Measurements from ENCODE around the gene PFKFB3.

GRCh38 chr10:6299234-6299633, 96.5 kb downstream of the PFKFB3 start:
- TF ChIP-seq NUFIP1 (IDR thresholded peaks at IDR 0.05; ENCODE audit: partially characterized antibody) (no peak), GABPA (tag; conservative IDR thresholded peaks at IDR 0.05; ENCODE audit: low read depth) (no peak), NRF1 (conservative IDR thresholded peaks at IDR 0.05 in 1 of 2, IDR thresholded peaks at IDR 0.05 in 1 of 2) (no peak), ZNF444 (CRISPR knock-in tag; IDR thresholded peaks at IDR 0.05) (no peak), MYNN (IDR thresholded peaks at IDR 0.05) (no peak), MYNN (CRISPR knock-in tag; IDR thresholded peaks at IDR 0.05) (no peak), POLR2A (conservative IDR thresholded peaks at IDR 0.05) (no peak), SREBF2 (CRISPR knock-in tag; IDR thresholded peaks at IDR 0.05) (no peak), RBM39 (optimal IDR thresholded peaks at IDR 0.05; ENCODE audit: low read depth, low read length) (no peak), HBP1 (CRISPR knock-in tag; IDR thresholded peaks at IDR 0.05) (no peak)
